HepG2 (cell line): Measurements from ENCODE around the gene ARIH1.

Experiments
- ATF2 ChIP-seq: sonication (generic); formaldehyde crosslinking; IDR thresholded peaks from 2 replicates; pipeline ENCODE4 v1.4.0; 2020; ENCODE audit warnings: missing genetic modification reagents
- HOXA3 ChIP-seq: sonication (generic); formaldehyde crosslinking; IDR thresholded peaks from 2 replicates; pipeline ENCODE4 v1.5.0; 2020; ENCODE audit warnings: missing genetic modification reagents
- MYC ChIP-seq: sonication (generic); formaldehyde crosslinking; IDR thresholded peaks from 2 replicates; pipeline ENCODE4 v1.9.0; 2021; ENCODE audit warnings: missing genetic modification reagents, borderline replicate concordance
- ZNF790 ChIP-seq: sonication (generic); formaldehyde crosslinking; IDR thresholded peaks from 2 replicates; pipeline ENCODE4 v1.8.0; 2022; ENCODE audit warnings: missing genetic modification reagents, mild to moderate bottlenecking, borderline replicate concordance
- TF ChIP-seq, protein P1 (sequence below): sonication (generic); formaldehyde crosslinking; IDR thresholded peaks from 2 replicates; pipeline ENCODE4 v1.5.0; 2020; ENCODE audit warnings: mild to moderate bottlenecking, missing genetic modification reagents, moderate library complexity

GRCh38 chr15:72535911-72536310 is 61.8 kb downstream of the ARIH1 start:
- TF ChIP-seq, protein P1, sequence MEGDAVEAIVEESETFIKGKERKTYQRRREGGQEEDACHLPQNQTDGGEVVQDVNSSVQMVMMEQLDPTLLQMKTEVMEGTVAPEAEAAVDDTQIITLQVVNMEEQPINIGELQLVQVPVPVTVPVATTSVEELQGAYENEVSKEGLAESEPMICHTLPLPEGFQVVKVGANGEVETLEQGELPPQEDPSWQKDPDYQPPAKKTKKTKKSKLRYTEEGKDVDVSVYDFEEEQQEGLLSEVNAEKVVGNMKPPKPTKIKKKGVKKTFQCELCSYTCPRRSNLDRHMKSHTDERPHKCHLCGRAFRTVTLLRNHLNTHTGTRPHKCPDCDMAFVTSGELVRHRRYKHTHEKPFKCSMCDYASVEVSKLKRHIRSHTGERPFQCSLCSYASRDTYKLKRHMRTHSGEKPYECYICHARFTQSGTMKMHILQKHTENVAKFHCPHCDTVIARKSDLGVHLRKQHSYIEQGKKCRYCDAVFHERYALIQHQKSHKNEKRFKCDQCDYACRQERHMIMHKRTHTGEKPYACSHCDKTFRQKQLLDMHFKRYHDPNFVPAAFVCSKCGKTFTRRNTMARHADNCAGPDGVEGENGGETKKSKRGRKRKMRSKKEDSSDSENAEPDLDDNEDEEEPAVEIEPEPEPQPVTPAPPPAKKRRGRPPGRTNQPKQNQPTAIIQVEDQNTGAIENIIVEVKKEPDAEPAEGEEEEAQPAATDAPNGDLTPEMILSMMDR (CRISPR knock-in tag), result no peak
- TF ChIP-seq ATF2 (no peak), ZNF790 (CRISPR knock-in tag) (no peak), MYC (CRISPR knock-in tag) (no peak), HOXA3 (CRISPR knock-in tag) (no peak)
